ENCODE results near the gene DCLK1. TPM values are rescaled to one million over a fixed set of nuclear protein-coding genes. Genes with fewer than 3 reads are reported as not detected.

Gene DCLK1
- total RNA-seq, 3 donors from 2014 or later (not counting 1 experiment from before 2014, with no cell fraction given), result not detected

DNA sequence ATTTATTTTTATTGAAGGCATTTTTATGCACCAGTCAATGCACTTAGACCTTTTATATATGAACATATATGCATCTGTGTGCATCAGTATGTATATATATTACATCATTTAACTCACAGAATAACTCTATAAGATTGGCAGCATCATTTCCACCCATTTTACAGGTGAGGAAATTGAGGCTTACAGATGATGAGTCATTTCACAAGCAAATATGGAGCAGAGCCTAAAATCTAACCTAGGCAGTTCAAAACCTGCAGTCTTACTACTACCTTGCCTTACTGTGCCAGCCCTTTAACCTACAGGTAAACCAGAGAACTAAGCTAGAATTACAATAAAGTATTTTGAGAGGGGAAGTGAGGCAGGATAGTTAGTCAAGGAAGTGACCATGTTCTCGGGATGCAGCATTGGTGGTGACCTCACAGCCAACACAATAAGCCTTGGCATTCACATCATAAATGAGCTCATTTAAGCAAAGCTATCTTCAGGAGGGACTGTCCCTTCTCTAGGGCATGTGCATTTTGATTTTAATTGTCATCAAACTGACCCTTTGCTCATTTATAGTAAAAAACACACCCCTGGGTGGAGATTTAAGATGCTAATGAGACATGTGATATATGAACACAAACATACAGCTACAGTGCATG lies 274.3 kb downstream of the DCLK1 start:
- Mint-ChIP-seq H3K9me3 (peaks cover 5 to 10% of the 10 kb centered on the region in 2 donors), H3K4me1 (no peaks in the 10 kb centered on the region), H3K27ac (no peak overlapping the region), H3K36me3 (no peaks in the 10 kb centered on the region), H3K27me3 (ENCODE audit: low read depth in 2 of 2) (no peaks in the 10 kb centered on the region), H3K4me3 (no peak overlapping the region)
- ATAC-seq, result no peak
- Histone ChIP-seq H3K36me3 (ENCODE audit: control insufficient read depth, insufficient read depth, low read length) (no peaks in the 10 kb centered on the region), H3K4me3 (ENCODE audit: low read length) (no peak overlapping the region), H3K9me3 (ENCODE audit: control insufficient read depth, insufficient read depth, low read length) (peaks cover 3% of the 10 kb centered on the region), H3K27me3 (ENCODE audit: control insufficient read depth, insufficient read depth, low read length) (peaks cover 4% of the 10 kb centered on the region), H3K4me1 (ENCODE audit: control insufficient read depth, insufficient read depth, low read length) (no peaks in the 10 kb centered on the region), H3K27ac (ENCODE audit: low read length) (no peak overlapping the region)
- TF ChIP-seq, protein P1, sequence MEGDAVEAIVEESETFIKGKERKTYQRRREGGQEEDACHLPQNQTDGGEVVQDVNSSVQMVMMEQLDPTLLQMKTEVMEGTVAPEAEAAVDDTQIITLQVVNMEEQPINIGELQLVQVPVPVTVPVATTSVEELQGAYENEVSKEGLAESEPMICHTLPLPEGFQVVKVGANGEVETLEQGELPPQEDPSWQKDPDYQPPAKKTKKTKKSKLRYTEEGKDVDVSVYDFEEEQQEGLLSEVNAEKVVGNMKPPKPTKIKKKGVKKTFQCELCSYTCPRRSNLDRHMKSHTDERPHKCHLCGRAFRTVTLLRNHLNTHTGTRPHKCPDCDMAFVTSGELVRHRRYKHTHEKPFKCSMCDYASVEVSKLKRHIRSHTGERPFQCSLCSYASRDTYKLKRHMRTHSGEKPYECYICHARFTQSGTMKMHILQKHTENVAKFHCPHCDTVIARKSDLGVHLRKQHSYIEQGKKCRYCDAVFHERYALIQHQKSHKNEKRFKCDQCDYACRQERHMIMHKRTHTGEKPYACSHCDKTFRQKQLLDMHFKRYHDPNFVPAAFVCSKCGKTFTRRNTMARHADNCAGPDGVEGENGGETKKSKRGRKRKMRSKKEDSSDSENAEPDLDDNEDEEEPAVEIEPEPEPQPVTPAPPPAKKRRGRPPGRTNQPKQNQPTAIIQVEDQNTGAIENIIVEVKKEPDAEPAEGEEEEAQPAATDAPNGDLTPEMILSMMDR (IDR thresholded peaks at IDR 0.05), result no peak
- intact Hi-C loops (cut with micrococcal nuclease), result no loop called here
- DNase-seq, result no peak
- WGBS (ENCODE audit: insufficient coverage), result 38% methylated on average over 1 of the region's 1 CpG

GRCh38 chr13:35856084-35856483 lies 275.1 kb downstream of the DCLK1 start:
- Mint-ChIP-seq H3K9me3 (peaks cover 8 to 10% of the 10 kb centered on the region in 2 donors), H3K27ac (no peak overlapping the region), H3K4me1 (no peaks in the 10 kb centered on the region), H3K4me3 (no peak overlapping the region), H3K36me3 (no peaks in the 10 kb centered on the region), H3K27me3 (ENCODE audit: low read depth in 2 of 2) (no peaks in the 10 kb centered on the region)
- 25% methylated on average over 2 of the region's 4 CpGs for WGBS (ENCODE audit: insufficient coverage)
- DNase-seq (no peak), ATAC-seq (no peak)
- H3K4me3 ChIP-seq (ENCODE audit: low read length), result no peak overlapping the region
- H3K27ac ChIP-seq (ENCODE audit: low read length), result no peak overlapping the region
- intact Hi-C loops (cut with micrococcal nuclease), result no loop called here
- H3K36me3 ChIP-seq (ENCODE audit: control insufficient read depth, insufficient read depth, low read length), result no peaks in the 10 kb centered on the region
- H3K4me1 ChIP-seq (ENCODE audit: control insufficient read depth, insufficient read depth, low read length), result no peaks in the 10 kb centered on the region
- H3K9me3 ChIP-seq (ENCODE audit: control insufficient read depth, insufficient read depth, low read length), result peaks cover 3% of the 10 kb centered on the region
- H3K27me3 ChIP-seq (ENCODE audit: control insufficient read depth, insufficient read depth, low read length), result peaks cover 4% of the 10 kb centered on the region
- TF ChIP-seq, protein P1 (IDR thresholded peaks at IDR 0.05), result no peak

DNA sequence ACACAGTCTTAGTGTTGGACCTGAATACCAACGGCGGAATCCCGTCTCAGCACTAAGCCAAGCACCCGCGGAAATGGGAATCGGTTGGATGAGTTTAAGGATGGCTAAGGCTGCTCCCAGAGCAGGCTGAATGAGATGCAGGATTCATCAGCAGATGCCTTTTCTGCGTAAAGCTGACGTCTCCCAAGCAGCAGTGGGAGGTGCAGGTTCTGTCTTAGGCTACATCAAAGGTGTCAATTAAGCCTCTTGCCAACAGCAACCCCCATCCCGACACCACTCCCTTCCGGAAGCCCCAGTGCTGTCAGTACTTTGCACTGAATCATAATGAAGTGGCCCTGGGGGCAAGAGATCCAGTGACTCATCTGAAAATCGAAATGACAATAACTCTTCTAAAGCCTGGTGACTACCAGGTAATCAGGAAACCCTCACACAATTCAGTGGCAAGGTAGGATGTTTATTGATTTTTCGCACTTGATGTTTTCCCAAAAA lies 275.6 kb downstream of the DCLK1 start:
- ATAC-seq, result no peak
- H3K9me3 ChIP-seq (ENCODE audit: control insufficient read depth, insufficient read depth, low read length), result peaks cover 3% of the 10 kb centered on the region
- Mint-ChIP-seq H3K36me3 (no peaks in the 10 kb centered on the region), H3K27me3 (ENCODE audit: low read depth in 2 of 2) (no peaks in the 10 kb centered on the region), H3K27ac (no peak overlapping the region), H3K4me3 (no peak overlapping the region), H3K4me1 (no peaks in the 10 kb centered on the region), H3K9me3 (peaks cover 6% of the 10 kb centered on the region in 2 donors)
- H3K4me1 ChIP-seq (ENCODE audit: control insufficient read depth, insufficient read depth, low read length), result no peaks in the 10 kb centered on the region
- H3K27ac ChIP-seq (ENCODE audit: low read length), result no peak overlapping the region
- no peak overlapping the region for H3K4me3 ChIP-seq (ENCODE audit: low read length)
- DNase-seq, result no peak
- H3K36me3 ChIP-seq (ENCODE audit: control insufficient read depth, insufficient read depth, low read length), result no peaks in the 10 kb centered on the region
- TF ChIP-seq, protein P1 (IDR thresholded peaks at IDR 0.05), result no peak
- intact Hi-C loops (cut with micrococcal nuclease), result no loop called here
- H3K27me3 ChIP-seq (ENCODE audit: control insufficient read depth, insufficient read depth, low read length), result peaks cover 4% of the 10 kb centered on the region
- WGBS (ENCODE audit: insufficient coverage), result 12% methylated on average over 10 of the region's 12 CpGs

- no peak for ATAC-seq
- no peaks in the 10 kb centered on the region for H3K27me3 Mint-ChIP-seq (ENCODE audit: low read depth in 2 of 2)
- no peak overlapping the region for H3K4me3 Mint-ChIP-seq
- H3K4me1 ChIP-seq (ENCODE audit: control insufficient read depth, insufficient read depth, low read length), result no peaks in the 10 kb centered on the region
- no peak for DNase-seq
- H3K9me3 ChIP-seq (ENCODE audit: control insufficient read depth, insufficient read depth, low read length), result peaks cover under 1% of the 10 kb centered on the region
- no peak overlapping the region for H3K27ac Mint-ChIP-seq
- 71% methylated on average over 8 of the region's 8 CpGs for WGBS (ENCODE audit: insufficient coverage)
- H3K36me3 ChIP-seq (ENCODE audit: control insufficient read depth, insufficient read depth, low read length), result no peaks in the 10 kb centered on the region
- H3K27ac ChIP-seq (ENCODE audit: low read length), result no peak overlapping the region
- no peaks in the 10 kb centered on the region for H3K4me1 Mint-ChIP-seq
- H3K27me3 ChIP-seq (ENCODE audit: control insufficient read depth, insufficient read depth, low read length), result peaks cover 4% of the 10 kb centered on the region
- intact Hi-C loops (cut with micrococcal nuclease), result no loop called here
- peaks cover 6% of the 10 kb centered on the region in 2 donors for H3K9me3 Mint-ChIP-seq
- TF ChIP-seq, protein P1 (IDR thresholded peaks at IDR 0.05), result no peak
- no peaks in the 10 kb centered on the region for H3K36me3 Mint-ChIP-seq
- H3K4me3 ChIP-seq (ENCODE audit: low read length), result no peak overlapping the region
Measured at GRCh38 chr13:35854286-35854685, 276.9 kb downstream of the DCLK1 start.

Data from natural killer cell (primary cell).